Measurements from ENCODE around the gene HOXD3. TPM values are rescaled to one million over a fixed set of nuclear protein-coding genes. Genes with fewer than 3 reads are reported as not detected.

HOXD3 gene
- total and polyA plus RNA-seq, 2 experiments from 2014 or later: 2.3 to 3.2 TPM

GRCh38 chr2:176152350-176153181 is 4.5 kb upstream of the HOXD3 start:
- Histone ChIP-seq H3K27me3 (replicated peaks; ENCODE audit: insufficient read depth) (no peaks in the 10 kb centered on the region), H3K79me2 (ENCODE audit: insufficient read depth) (peaks cover 41% of the 10 kb centered on the region), H3K9me2 (ENCODE audit: insufficient read depth) (no peaks in the 10 kb centered on the region), H3K9me3 (ENCODE audit: low read depth) (no peaks in the 10 kb centered on the region), H4K20me1 (ENCODE audit: insufficient read depth) (no peaks in the 10 kb centered on the region), H2AFZ (no peak overlapping the region), H3K36me3 (ENCODE audit: low read depth) (peaks cover 9% of the 10 kb centered on the region; the same call in 1 of the 2 replicates), H3K4me1 (ENCODE audit: insufficient read depth) (no peaks in the 10 kb centered on the region; the same call in 1 of the 2 replicates), H3K4me3 (no peak overlapping the region), H3K27ac (no peak overlapping the region), H3K9ac (no peak overlapping the region), H3K4me2 (ENCODE audit: unreplicated experiment) (no peak overlapping the region), H3F3A (ENCODE audit: insufficient read depth) (peaks cover 22% of the 10 kb centered on the region; the same call in 1 of the 2 replicates)
- no peak for TF ChIP-seq EZH2 (IDR thresholded peaks at IDR 0.05; ENCODE audit: insufficient read depth, poor library complexity, severe bottlenecking)
- no peak for TF ChIP-seq EZH2phosphoT487 (IDR thresholded peaks at IDR 0.05; ENCODE audit: insufficient read depth, low read depth)
- 87 to 92% methylated on average over 25 to 48 of the region's 48 CpGs for WGBS, 2 experiments (ENCODE audit: low coverage in 1 of 2, low lambda C conversion rate in 2 of 2, missing lambda C conversion rate in 2 of 2)
- in situ Hi-C loops (cut with MboI): no loop called here
- no peak for DNase-seq

DNA sequence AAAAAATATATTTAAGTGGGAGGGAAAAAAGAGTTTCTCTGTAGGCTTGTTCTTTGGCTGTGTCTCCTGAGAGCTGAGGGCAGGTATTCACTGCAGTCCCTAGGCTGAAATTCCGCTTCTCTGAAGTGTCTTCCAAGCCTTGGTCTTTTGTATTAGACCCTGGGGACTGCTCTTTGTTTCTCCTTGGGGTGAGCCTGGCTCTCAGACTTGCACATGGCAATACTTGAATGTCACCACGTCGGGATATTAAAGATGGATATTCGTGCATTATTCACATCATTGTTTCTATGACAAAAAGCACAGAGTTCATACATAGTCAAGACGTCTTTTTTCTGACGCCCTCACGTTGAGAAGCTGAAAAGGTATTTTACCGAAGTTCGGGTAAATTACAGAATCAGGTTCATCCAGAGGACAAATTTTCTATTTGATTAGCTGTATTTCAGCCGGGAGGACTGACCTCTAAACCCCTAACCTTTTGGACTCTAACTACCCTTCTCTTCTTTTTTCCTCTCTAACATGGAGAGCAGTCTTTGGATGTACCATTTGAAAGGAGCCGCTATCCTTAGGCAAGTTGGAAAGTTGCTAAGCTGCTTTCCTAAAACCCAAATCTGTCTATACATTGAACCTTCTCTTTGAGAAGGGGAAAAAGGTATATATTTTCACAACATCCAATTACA is 2.4 kb upstream of the HOXD3 start:
- no peaks in the 10 kb centered on the region; the same call in 1 of the 2 replicates for H3K4me1 ChIP-seq (ENCODE audit: insufficient read depth)
- no peak overlapping the region for H3K27ac ChIP-seq
- H3K36me3 ChIP-seq (ENCODE audit: low read depth): peaks cover 9% of the 10 kb centered on the region; the same call in 1 of the 2 replicates
- no peak for DNase-seq
- H4K20me1 ChIP-seq (ENCODE audit: insufficient read depth): no peaks in the 10 kb centered on the region
- TF ChIP-seq EZH2 (IDR thresholded peaks at IDR 0.05; ENCODE audit: insufficient read depth, poor library complexity, severe bottlenecking) (no peak), EZH2phosphoT487 (IDR thresholded peaks at IDR 0.05; ENCODE audit: insufficient read depth, low read depth) (no peak)
- peaks cover 21% of the 10 kb centered on the region for H3K79me2 ChIP-seq (ENCODE audit: insufficient read depth)
- peaks cover 22% of the 10 kb centered on the region; the same call in 1 of the 2 replicates for H3F3A ChIP-seq (ENCODE audit: insufficient read depth)
- H3K4me2 ChIP-seq (ENCODE audit: unreplicated experiment): no peak overlapping the region
- H3K9me2 ChIP-seq (ENCODE audit: insufficient read depth): no peaks in the 10 kb centered on the region
- no peaks in the 10 kb centered on the region for H3K27me3 ChIP-seq (replicated peaks; ENCODE audit: insufficient read depth)
- H2AFZ ChIP-seq: no peak overlapping the region
- in situ Hi-C loops (cut with MboI): no loop called here
- H3K9me3 ChIP-seq (ENCODE audit: low read depth): no peaks in the 10 kb centered on the region
- no peak overlapping the region for H3K4me3 ChIP-seq
- H3K9ac ChIP-seq: no peak overlapping the region
- WGBS, 2 experiments (ENCODE audit: low coverage in 1 of 2, low lambda C conversion rate in 2 of 2, missing lambda C conversion rate in 2 of 2): 96 to 97% methylated on average over 11 of the region's 11 CpGs

DNA sequence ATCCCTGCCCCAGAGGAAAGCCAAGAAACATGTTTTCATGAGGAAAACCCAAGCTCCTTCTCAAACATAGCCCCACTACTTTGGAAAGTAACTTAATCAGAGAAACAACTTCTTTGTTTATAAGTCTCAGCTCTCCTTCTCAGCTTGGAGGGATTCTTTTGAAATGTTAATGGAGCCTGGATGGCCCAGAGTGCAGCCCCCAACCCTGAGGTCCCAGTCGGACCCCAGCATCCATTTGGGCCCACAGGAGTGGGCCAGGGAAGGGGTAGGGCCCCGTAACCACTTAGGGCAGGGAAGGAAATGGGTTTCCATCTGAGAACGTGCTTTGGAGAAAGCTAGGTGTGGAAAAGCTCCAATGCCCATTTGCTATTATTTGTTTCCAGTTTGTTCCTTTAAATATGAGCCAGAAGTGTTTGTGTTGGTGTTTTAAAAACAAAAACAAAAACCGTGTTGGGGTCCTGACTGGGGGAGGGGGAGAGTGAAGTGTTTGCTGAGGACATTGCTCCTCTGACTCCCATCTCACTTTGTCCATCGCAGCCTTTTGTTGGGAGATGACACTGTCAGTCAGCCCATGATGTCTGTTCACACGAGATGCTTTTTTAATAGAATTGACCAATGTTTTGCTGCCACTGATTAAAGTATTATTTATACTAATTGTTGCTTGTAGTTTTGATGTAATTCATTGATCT is 1.6 kb upstream of the HOXD3 start:
- WGBS, 2 experiments (ENCODE audit: low coverage in 1 of 2, low lambda C conversion rate in 2 of 2, missing lambda C conversion rate in 2 of 2): 78 to 84% methylated on average over 6 of the region's 6 CpGs
- Histone ChIP-seq H3K79me2 (ENCODE audit: insufficient read depth) (peaks cover 13% of the 10 kb centered on the region), H3K36me3 (ENCODE audit: low read depth) (peaks cover 9% of the 10 kb centered on the region; the same call in 1 of the 2 replicates), H2AFZ (no peak overlapping the region), H3K27ac (no peak overlapping the region), H3K4me2 (ENCODE audit: unreplicated experiment) (no peak overlapping the region), H3K9me2 (ENCODE audit: insufficient read depth) (no peaks in the 10 kb centered on the region), H3K4me1 (ENCODE audit: insufficient read depth) (no peaks in the 10 kb centered on the region; the same call in 1 of the 2 replicates), H4K20me1 (ENCODE audit: insufficient read depth) (no peaks in the 10 kb centered on the region), H3K9ac (no peak overlapping the region), H3K9me3 (ENCODE audit: low read depth) (no peaks in the 10 kb centered on the region), H3K27me3 (replicated peaks; ENCODE audit: insufficient read depth) (no peaks in the 10 kb centered on the region), H3K4me3 (no peak overlapping the region), H3F3A (ENCODE audit: insufficient read depth) (peaks cover 22% of the 10 kb centered on the region; the same call in 1 of the 2 replicates)
- TF ChIP-seq EZH2 (IDR thresholded peaks at IDR 0.05; ENCODE audit: insufficient read depth, poor library complexity, severe bottlenecking) (no peak), EZH2phosphoT487 (IDR thresholded peaks at IDR 0.05; ENCODE audit: insufficient read depth, low read depth) (no peak)
- DNase-seq: no peak
- in situ Hi-C loops (cut with MboI): no loop called here

DNA sequence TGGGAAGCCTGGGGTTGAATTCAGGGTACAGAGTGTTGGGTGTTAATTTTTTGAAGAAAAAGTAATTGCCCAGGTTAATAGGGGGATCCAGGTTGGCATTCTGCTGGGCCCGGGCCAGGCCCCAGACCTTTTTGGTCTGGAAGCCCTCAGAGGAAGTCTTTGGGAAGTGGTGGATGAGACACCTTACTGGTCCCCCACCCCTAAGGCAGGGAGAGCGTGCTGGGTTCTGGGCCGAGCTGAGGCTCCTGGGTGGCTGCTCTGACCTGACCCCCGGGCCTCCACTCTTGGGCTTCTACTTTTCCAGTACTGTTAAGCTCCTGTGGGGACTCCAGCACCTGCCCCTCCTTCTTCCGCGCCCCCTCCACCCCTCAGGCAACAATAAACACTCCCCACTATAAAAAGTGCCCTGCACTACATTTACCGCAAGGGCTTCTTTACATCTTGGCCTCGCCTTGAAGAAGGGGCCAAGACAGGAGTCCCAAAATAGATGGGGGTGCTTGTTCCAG is 753 bp upstream of the HOXD3 start:
- H3K79me2 ChIP-seq (ENCODE audit: insufficient read depth): peaks cover 6% of the 10 kb centered on the region; the same call in 1 of the 2 replicates
- H4K20me1 ChIP-seq (ENCODE audit: insufficient read depth): no peaks in the 10 kb centered on the region
- no peaks in the 10 kb centered on the region; the same call in 1 of the 2 replicates for H3K4me1 ChIP-seq (ENCODE audit: insufficient read depth)
- peak overlapping the region; percentile 98 for H3K4me2 ChIP-seq (ENCODE audit: unreplicated experiment)
- in situ Hi-C loops (cut with MboI): no loop called here
- no peak for TF ChIP-seq EZH2 (IDR thresholded peaks at IDR 0.05; ENCODE audit: insufficient read depth, poor library complexity, severe bottlenecking)
- TF ChIP-seq EZH2phosphoT487 (IDR thresholded peaks at IDR 0.05; ENCODE audit: insufficient read depth, low read depth): no peak
- H3F3A ChIP-seq (ENCODE audit: insufficient read depth): peaks cover 22% of the 10 kb centered on the region; the same call in 1 of the 2 replicates
- H3K9me3 ChIP-seq (ENCODE audit: low read depth): no peaks in the 10 kb centered on the region
- no peaks in the 10 kb centered on the region for H3K9me2 ChIP-seq (ENCODE audit: insufficient read depth)
- H3K27me3 ChIP-seq (replicated peaks; ENCODE audit: insufficient read depth): no peaks in the 10 kb centered on the region
- WGBS, 2 experiments (ENCODE audit: low coverage in 1 of 2, low lambda C conversion rate in 2 of 2, missing lambda C conversion rate in 2 of 2): 99 to 100% methylated on average over 8 of the region's 8 CpGs
- peak overlapping the region; percentile 84 for H3K4me3 ChIP-seq
- no peak for DNase-seq
- peaks cover 9% of the 10 kb centered on the region; the same call in 1 of the 2 replicates for H3K36me3 ChIP-seq (ENCODE audit: low read depth)
- no peak overlapping the region for H3K27ac ChIP-seq
- H2AFZ ChIP-seq: peak overlapping the region; percentile 91; the same call in 1 of the 2 replicates
- no peak overlapping the region for H3K9ac ChIP-seq

Data from GM23248 (cell line).